Body of pancreas (tissue), 4 donors: ENCODE data around the gene CHADL. TPM values are rescaled to one million over a fixed set of nuclear protein-coding genes. Genes with fewer than 3 reads are reported as not detected.

Experiments used
- ATAC-seq: fragments of 150-250 bp; one replicate; pipeline ENCODE4 v1.9.1; 2016
- DNase-seq, 4 donors: peaks; one replicate each; pipeline ENCODE4 v3.0.0-alpha.2; 2019
- H3K27ac ChIP-seq, 4 donors: fragments of 200-600 bp; sonication (generic); 1 replicate in 3 of 4; 2 replicates in 1 of 4; pipeline versions ENCODE4 v1.5.1 to v1.6.1; 2016 to 2019; ENCODE audit warnings: mild to moderate bottlenecking in 1 of 4, mixed read lengths in 1 of 4, moderate library complexity in 1 of 4
- H3K27me3 ChIP-seq, 2 donors: fragments of 200-600 bp; sonication (generic); one replicate each; pipeline ENCODE4 v1.6.0; 2016; ENCODE audit warnings: mild to moderate bottlenecking in 1 of 2
- H3K36me3 ChIP-seq, 2 donors: fragments of 200-600 bp; sonication (generic); replicated peaks in 1 of 2; 2 replicates each; pipeline ENCODE4 v1.5.1; 2016; ENCODE audit warnings: low read depth in 2 of 2; ENCODE audit not compliant: insufficient read depth in 1 of 2
- H3K4me1 ChIP-seq: fragments of 200-600 bp; sonication (generic); one replicate; pipeline ENCODE4 v1.6.0; 2016
- H3K4me3 ChIP-seq, 2 donors: fragments of 200-600 bp; sonication (generic); 1 replicate in 1 of 2; 2 replicates in 1 of 2; pipeline ENCODE4 v1.5.1; 2016 to 2019
- H3K9me3 ChIP-seq, 3 donors: fragments of 200-600 bp; sonication (generic); 1 replicate in 2 of 3; 2 replicates in 1 of 3; pipeline ENCODE4 v1.5.1; 2016
- POLR2A ChIP-seq, 3 donors: fragments of 450-650 bp; IDR thresholded peaks; one replicate each; pipeline ENCODE4 v1.6.1; 2016; ENCODE audit warnings: antibody characterized with exemption in 3 of 3, mild to moderate bottlenecking in 2 of 3
- WGBS, 2 donors: methylation state at CpG; one replicate each; pipeline ENCODE4 v1.1.5; 2017; 5-methylcytosine and 5-hydroxymethylcytosine counted together
- intact Hi-C: fragments of 100-400 bp; cut with DNase I; formaldehyde crosslinking; loops from one replicate; pipeline ENCODE4 v1.15.1; 2023
- total RNA-seq, 2 donors: library from RNA; depleted of rRNA; stranded (reverse); fragments of >200 nt; gene quantifications; one replicate each; pipeline ENCODE4 v1.1.0, GENCODE V29; 2016
- TF ChIP-seq, protein P1 (sequence below), 7 experiments: fragments of 450-650 bp in 4 of 7; fragments of 200-600 bp in 3 of 7; sonication (generic) in 3 of 7; IDR thresholded peaks; one replicate each; pipeline ENCODE4 v1.5.1; 2016 to 2019; ENCODE audit warnings: antibody characterized with exemption in 7 of 7

CHADL gene
- total RNA-seq, 2 donors from 2014 or later, result 1.8 to 6.3 TPM

DNA sequence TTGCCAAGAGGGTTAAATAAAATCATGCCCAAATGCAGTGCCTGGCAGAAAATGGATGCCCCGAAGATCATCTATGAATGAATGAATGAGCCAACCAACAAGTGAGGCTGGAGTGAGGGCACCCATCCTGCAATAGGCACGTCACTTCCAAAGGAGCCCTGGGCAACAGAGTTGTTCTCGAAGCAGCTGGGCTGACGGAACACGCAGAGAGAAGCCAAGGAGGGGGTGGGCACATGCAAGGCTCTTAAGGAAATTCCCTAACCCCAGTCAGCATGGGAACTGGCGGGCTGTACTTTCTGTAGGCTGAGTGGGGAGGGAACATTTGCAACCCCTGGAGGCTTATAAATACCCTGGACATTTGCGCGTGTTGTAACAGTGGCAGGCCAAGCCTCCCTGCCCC is 11.6 kb upstream of the CHADL start:
- Histone ChIP-seq H3K36me3 (peaks cover 0 to 53% of the 10 kb centered on the region in 2 donors), H3K27ac (no peak overlapping the region), H3K27me3 (no peaks in the 10 kb centered on the region), H3K9me3 (no peaks in the 10 kb centered on the region), H3K4me1 (no peaks in the 10 kb centered on the region), H3K4me3 (no peak overlapping the region)
- ATAC-seq (no peak), DNase-seq (no peak)
- no peak for TF ChIP-seq POLR2A (IDR thresholded peaks at IDR 0.05)
- TF ChIP-seq, protein P1, sequence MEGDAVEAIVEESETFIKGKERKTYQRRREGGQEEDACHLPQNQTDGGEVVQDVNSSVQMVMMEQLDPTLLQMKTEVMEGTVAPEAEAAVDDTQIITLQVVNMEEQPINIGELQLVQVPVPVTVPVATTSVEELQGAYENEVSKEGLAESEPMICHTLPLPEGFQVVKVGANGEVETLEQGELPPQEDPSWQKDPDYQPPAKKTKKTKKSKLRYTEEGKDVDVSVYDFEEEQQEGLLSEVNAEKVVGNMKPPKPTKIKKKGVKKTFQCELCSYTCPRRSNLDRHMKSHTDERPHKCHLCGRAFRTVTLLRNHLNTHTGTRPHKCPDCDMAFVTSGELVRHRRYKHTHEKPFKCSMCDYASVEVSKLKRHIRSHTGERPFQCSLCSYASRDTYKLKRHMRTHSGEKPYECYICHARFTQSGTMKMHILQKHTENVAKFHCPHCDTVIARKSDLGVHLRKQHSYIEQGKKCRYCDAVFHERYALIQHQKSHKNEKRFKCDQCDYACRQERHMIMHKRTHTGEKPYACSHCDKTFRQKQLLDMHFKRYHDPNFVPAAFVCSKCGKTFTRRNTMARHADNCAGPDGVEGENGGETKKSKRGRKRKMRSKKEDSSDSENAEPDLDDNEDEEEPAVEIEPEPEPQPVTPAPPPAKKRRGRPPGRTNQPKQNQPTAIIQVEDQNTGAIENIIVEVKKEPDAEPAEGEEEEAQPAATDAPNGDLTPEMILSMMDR (IDR thresholded peaks at IDR 0.05), result no peak
- WGBS, 2 donors, result 90 to 92% methylated on average over 8 of the region's 8 CpGs
- intact Hi-C loops, result no loop called here

DNA sequence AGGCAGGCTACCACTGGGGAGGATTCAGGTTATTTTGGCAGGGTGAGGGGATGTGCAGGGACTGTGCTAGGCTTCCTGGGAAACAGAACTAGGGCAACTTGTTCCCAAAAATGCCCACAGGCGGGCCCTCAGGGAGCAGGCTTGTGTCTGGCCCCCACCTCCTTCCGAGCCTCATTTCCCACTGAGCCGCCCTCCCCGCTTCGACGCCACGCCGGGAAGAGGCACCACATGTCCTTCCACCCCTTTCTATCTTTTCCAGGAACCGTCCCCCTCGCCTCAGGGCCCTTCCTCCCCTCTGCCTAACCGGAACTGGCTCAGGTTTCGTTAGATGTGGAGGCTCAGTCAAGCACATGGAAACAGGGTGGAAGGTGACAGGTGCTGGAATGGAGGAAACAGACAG is 9.4 kb upstream of the CHADL start:
- 95 to 98% methylated on average over 9 to 12 of the region's 12 CpGs for WGBS, 2 donors
- H3K9me3 ChIP-seq, result no peaks in the 10 kb centered on the region
- no peak overlapping the region for H3K27ac ChIP-seq
- H3K36me3 ChIP-seq, result peaks cover 0 to 48% of the 10 kb centered on the region in 2 donors
- H3K27me3 ChIP-seq, result no peaks in the 10 kb centered on the region
- TF ChIP-seq, protein P1 (IDR thresholded peaks at IDR 0.05), result no peak
- no peak for TF ChIP-seq POLR2A (IDR thresholded peaks at IDR 0.05)
- no peaks in the 10 kb centered on the region for H3K4me1 ChIP-seq
- ATAC-seq (no peak), DNase-seq (no peak)
- no peak overlapping the region for H3K4me3 ChIP-seq
- intact Hi-C loops, result no loop called here

GRCh38 chr22:41249442-41249841 is 8.7 kb upstream of the CHADL start:
- 87 to 90% methylated on average over 2 to 14 of the region's 14 CpGs for WGBS, 2 donors
- ATAC-seq, result no peak
- Histone ChIP-seq H3K27ac (no peak overlapping the region), H3K4me1 (no peaks in the 10 kb centered on the region), H3K9me3 (no peaks in the 10 kb centered on the region), H3K4me3 (no peak overlapping the region), H3K36me3 (peaks cover 0 to 48% of the 10 kb centered on the region in 2 donors), H3K27me3 (no peaks in the 10 kb centered on the region)
- no peak for DNase-seq
- TF ChIP-seq, protein P1 (IDR thresholded peaks at IDR 0.05), result no peak
- no peak for TF ChIP-seq POLR2A (IDR thresholded peaks at IDR 0.05)
- intact Hi-C loops, result no loop called here

- Histone ChIP-seq H3K36me3 (peaks cover 0 to 48% of the 10 kb centered on the region in 2 donors), H3K27ac (no peak overlapping the region), H3K4me3 (no peak overlapping the region), H3K4me1 (no peaks in the 10 kb centered on the region), H3K27me3 (no peaks in the 10 kb centered on the region), H3K9me3 (no peaks in the 10 kb centered on the region)
- no peak for DNase-seq
- 96% methylated on average over 8 of the region's 10 CpGs; no CpG with 5 or more reads in 1 of the 2 donors for WGBS, 2 donors
- intact Hi-C loops, result no loop called here
- TF ChIP-seq POLR2A (IDR thresholded peaks at IDR 0.05), result no peak
- TF ChIP-seq, protein P1 (IDR thresholded peaks at IDR 0.05), result no peak
- ATAC-seq, result no peak
Measured at GRCh38 chr22:41248758-41249157, 8.0 kb upstream of the CHADL start.

DNA sequence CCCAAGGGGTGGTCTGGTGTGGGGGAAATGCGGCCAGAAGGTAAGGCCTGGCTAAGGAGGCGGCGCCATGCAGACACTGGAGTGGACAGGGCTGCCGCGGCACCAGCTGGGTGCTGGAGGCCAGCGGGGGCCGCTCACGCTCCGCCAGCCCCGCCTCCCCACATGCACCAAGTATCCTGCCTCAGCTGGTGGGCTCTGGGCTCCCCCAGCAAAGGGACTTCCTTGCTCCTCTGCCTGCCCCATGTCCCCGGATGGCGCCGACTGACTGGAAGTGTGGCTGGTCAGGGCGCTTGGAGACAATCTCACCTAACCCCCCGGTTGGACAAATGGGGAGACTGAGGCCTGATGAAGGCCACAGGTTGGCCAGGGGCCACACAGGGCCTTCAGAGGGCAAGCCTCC is 7.6 kb upstream of the CHADL start:
- TF ChIP-seq POLR2A (IDR thresholded peaks at IDR 0.05), result no peak
- TF ChIP-seq, protein P1 (IDR thresholded peaks at IDR 0.05), result no peak
- H3K4me3 ChIP-seq, result no peak overlapping the region
- ATAC-seq, result no peak
- peaks cover 0 to 48% of the 10 kb centered on the region in 2 donors for H3K36me3 ChIP-seq
- 80 to 89% methylated on average over 3 to 15 of the region's 15 CpGs for WGBS, 2 donors
- DNase-seq, result no peak
- intact Hi-C loops, result no loop called here
- no peaks in the 10 kb centered on the region for H3K4me1 ChIP-seq
- no peaks in the 10 kb centered on the region for H3K27me3 ChIP-seq
- no peaks in the 10 kb centered on the region for H3K9me3 ChIP-seq
- no peak overlapping the region for H3K27ac ChIP-seq
